GM18505 (cell line): Measurements from ENCODE around the gene FDCSP.
"Not testable (repeated sequence)": the region's sequence is repeated elsewhere in the genome, so short reads cannot be mapped to it uniquely, and the experiment has no call there.

Experiments used
- ATAC-seq: cut with Tn5 transposase; IDR thresholded peaks from one replicate; pipeline ENCODE4 v1.9.1; 2021; ENCODE audit not compliant: unreplicated experiment
- POLR2A ChIP-seq: IDR thresholded peaks from 4 replicates; pipeline ENCODE4 v1.6.1; 2011; ENCODE audit warnings: borderline replicate concordance; ENCODE audit not compliant: insufficient read depth, insufficient read length; ENCODE audit errors: extremely low read depth

FDCSP gene

DNA sequence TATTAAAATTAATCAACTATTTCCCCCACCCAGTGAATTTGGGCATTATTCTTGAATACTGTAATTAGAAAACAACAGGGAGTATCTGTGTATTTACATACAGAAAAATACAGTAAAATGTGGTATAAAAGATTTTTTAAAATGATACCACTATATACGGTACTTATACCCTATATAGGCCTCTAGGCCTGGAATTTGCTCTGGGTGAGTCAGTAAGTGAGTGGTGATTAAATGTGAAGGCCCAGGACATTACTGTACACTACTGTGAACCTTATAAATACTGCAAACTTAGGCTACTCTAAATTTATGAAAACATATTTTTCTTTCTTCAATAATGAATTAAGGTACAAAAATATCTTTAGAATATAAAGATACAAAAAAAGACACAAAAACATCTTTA, 10.2 kb downstream of the FDCSP start:
- ATAC-seq, result no peak
- no peak for TF ChIP-seq POLR2A

DNA sequence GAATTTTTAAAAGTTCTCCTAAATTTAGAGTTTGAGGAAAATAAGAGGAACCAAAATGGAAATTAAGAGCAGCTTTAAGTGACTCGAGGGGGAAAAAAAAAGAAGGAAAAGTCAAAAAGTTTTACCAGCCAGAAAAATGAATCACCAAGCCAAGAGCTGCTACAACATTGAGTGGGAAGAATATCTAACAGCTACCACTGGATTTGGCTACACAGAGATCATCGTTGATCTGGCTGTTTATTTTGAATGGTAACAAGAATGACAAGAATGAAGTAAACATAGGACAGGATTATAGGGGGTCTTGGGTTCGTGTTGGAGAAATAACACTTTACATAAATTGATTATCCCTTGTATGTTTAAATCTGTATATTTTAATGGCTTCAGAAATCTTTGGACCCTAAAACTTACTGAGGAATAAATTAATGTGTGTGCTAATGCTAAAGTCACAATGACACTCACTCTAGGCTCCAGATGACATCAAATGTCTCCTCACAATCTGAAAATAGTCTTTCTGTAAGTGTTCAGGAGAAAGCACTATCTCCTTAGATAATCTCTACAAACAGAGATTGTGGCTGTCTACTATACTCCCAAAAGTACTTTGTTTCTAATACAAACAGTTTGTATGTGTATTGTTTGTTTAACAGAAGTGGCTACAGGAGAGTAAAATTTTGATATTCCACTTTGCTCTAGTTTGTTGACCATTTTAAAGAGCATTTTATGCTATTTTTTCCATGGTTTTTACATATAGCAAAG, 13.4 kb downstream of the FDCSP start:
- TF ChIP-seq POLR2A, result no peak
- no peak for ATAC-seq

DNA sequence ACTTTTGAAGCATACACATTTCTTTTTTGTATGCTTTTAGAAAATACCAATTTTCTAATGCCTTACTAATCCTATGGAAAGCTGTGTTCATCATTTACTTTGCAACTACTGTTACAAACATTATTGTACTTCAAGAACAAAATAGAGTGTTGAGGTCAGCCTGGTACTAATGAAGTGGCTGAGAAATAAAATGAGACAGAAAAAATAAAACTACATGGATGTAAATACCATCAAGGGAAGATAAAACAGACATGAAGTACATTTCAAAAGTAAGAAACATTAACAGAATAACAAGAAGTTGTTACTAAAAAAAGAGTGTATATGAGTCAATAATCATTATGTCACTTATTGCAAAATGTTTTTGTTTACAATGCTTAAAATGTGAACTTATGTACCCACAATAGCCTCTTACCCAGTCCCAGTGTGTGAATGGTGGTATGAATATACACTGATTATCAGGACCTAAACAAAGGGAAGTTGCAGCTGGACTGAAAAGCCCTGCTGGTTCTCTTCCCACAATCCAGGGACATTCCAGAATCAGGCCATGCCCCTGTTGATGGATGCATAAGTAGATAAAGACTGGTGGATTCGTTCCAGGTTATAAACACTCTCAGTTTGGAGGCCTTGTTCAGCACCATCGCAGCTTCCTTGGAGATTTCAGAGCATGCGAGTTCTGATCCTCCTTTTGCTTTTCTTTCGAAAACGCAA, 14.1 kb downstream of the FDCSP start:
- no peak for ATAC-seq
- TF ChIP-seq POLR2A, result no peak

DNA sequence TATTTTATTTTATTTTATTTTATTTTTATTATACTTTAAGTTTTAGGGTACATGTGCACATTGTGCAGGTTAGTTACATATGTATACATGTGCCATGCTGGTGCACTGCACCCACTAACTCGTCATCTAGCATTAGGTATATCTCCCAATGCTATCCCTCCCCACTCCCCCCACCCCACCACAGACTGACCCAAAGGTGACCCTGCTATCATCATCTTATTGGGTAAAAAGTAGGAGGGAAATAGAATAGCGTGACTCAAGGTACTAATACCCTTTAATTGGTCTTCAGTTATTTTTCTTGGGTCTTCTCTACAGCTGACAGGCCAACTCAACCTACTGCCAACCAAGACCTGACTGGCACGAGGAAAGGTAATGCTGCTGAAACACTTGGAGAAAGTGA, 16.4 kb downstream of the FDCSP start, which contains the start of gene CSN3:
Gene CSN3, plus strand, starts transcription at position 301 of the 400 bp plus-strand sequence. CDS start 2,223 bp downstream, outside the sequence.
- ATAC-seq, result not testable (repeated sequence)

DNA sequence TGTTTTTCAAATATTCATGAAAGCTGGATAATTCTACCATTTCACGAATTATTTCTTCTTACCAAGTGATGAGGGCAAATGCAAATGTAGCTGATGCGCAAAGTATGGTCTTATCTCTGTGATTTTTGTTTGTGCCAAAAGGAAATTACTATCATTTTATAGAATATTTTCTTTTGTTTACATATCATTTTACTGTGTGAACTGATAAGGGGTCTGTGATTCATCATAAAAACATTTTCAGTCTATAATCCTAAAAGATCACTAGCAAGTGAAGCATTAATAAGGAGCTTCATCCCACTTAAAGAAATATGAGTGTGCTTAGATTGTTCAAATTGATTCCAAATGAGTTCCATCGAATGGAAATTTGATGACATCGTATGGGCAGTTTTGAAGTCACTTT, 17.2 kb downstream of the FDCSP start:
- no peak for TF ChIP-seq POLR2A
- ATAC-seq, result no peak

DNA sequence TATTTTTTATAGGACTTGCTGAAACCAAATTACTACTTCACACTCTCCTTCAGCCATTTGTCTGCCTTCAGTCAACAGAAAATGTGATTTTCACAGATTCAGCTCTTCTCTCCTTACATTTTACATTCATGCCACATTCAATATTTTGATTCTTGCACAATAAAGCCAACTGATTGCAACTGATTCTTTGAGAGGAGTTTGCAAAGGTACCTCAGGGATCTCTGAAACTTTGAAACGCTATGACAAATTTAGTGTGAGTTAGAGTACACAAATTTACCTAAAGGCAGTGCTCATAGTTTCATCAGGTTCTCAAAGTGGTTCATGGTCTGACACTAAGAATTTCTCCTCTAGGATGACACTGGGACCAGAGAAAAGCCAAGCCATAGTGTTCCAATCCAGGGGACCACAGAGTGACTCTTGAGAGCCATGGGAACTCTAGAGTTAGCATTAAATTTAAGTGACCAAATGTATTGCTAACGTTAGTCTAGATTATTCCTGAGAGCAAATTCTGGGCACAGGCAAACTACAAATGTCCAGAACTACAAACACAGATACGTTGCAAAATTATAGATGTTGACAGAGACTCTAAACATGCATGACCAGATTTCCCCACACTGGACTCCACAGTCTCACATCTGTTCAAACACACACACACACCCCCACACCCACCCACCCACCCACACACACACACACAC, 25.5 kb downstream of the FDCSP start:
- ATAC-seq, result no peak
- TF ChIP-seq POLR2A, result no peak

DNA sequence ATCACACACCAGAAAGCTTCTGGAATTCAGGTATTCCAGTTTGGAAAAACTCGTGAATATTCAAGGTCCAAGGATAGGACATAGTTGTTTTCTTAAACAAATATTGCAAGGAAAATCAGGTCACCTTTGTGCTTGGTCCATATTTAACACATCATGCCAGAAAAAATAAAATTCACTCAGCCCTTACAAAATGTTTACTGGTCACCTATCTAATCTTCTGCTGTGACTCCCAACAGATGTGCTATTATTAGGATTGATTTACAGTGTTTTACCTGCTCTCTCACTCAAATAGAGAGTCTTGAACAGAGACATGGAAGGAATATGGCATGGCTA, 26.0 kb downstream of the FDCSP start:
- TF ChIP-seq POLR2A, result no peak
- no peak for ATAC-seq

DNA sequence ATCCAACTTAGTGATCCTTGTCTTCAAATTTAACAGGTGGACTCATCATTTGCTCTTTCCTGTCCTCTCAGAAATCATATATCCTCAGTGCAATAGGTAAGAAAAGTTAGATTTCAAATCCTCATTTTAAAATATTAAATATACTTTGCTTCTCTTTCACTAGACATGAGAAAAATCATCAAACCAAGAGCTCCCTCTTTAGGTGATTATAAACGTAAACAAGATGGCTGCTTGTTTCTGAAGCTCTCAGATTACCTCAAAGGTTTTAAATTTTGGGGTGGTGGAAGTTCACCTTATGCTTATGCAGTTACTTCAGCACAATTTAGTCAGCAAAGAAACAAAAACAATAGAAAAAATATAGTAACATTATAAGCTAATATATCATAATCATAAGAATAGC, 43.8 kb downstream of the FDCSP start:
- no peak for TF ChIP-seq POLR2A
- ATAC-seq, result no peak

DNA sequence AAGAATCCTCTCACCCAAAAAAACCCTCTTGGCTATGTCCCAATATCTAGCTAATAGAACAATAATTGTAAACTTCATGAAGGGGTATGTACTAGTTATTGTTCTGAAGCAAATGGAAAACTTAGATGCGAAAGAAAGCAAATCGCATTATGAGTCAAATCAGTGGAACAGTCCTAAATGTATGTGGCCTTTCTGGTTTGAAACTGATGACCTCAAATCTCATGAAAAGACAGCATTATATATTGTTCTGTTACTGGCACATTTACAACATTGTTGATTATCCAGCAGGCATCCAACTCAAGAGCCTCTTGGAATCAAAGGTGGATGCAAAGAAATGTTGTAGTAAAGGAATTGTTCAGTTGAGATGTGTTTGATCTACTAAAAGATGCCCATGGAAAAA, 51.2 kb downstream of the FDCSP start:
- no peak for ATAC-seq
- TF ChIP-seq POLR2A, result no peak

DNA sequence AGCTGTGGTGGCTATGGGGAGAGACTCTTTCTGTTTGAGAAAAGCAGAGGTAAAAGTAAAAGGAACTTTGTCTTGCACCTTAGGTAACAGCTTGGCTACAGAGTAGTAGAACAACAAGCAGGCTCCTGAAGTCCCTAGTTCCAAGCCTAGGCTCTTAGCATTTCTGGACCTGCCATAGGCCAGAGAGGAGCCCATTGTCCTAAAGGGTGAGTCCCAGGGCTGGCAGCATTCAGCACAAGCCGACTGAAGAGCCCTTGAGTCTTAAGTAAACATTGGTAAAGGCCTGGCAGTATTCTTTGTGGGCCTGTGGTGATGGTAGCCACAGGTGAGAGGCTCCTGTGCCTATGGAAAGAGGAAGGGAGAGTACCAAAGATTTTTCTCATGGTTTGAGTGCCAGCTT, 54.6 kb downstream of the FDCSP start:
- no peak for ATAC-seq
- TF ChIP-seq POLR2A, result no peak
